H1 (cell line): ENCODE data around the gene TRAP1. TPM values are rescaled to one million over a fixed set of nuclear protein-coding genes. Genes with fewer than 3 reads are reported as not detected.

Experiments used
- PHF8 ChIP-seq: fragments of 200-600 bp; sonication (generic); conservative IDR thresholded peaks from 2 replicates; pipeline ENCODE4 v1.7.1; 2012; ENCODE audit warnings: low read depth, mild to moderate bottlenecking, inconsistent platforms, low read length, moderate library complexity
- RNF2 ChIP-seq: fragments of 200-900, 300-1000 bp; sonication (generic); IDR thresholded peaks from 2 replicates; pipeline ENCODE4 v1.7.1; 2016; ENCODE audit warnings: borderline replicate concordance, low read depth, mild to moderate bottlenecking, antibody characterized with exemption, low read length; ENCODE audit not compliant: poor library complexity, severe bottlenecking; ENCODE audit errors: missing control alignments
- RXRA ChIP-seq: IDR thresholded peaks from 2 replicates; pipeline ENCODE4 v1.6.1; 2011; ENCODE audit warnings: low read depth, mild to moderate bottlenecking, low read length, moderate library complexity; ENCODE audit not compliant: insufficient read depth
- SP1 ChIP-seq: IDR thresholded peaks from 2 replicates; pipeline ENCODE4 v1.6.1; 2011; ENCODE audit warnings: low read depth, low read length
- SUZ12 ChIP-seq: fragments of 200-600 bp; sonication (generic); IDR thresholded peaks from 2 replicates; pipeline ENCODE4 v1.6.1; 2012; ENCODE audit warnings: mild to moderate bottlenecking, inconsistent platforms, low read length, moderate library complexity, mixed read lengths
- TEAD4 ChIP-seq: IDR thresholded peaks from 2 replicates; pipeline ENCODE4 v1.6.1; 2012; ENCODE audit warnings: low read depth, low read length, inconsistent platforms, mixed read lengths
- polyA plus RNA-seq, 7 experiments: library from polyadenylated mRNA; depleted of rRNA in 3 of 7; stranded (reverse) in 5 of 7; unstranded in 2 of 7; fragments of >200 nt in 5 of 7; fragments of 200-250 nt in 2 of 7; gene quantifications; 1 replicate in 5 of 7; 2 replicates in 1 of 7; 4 replicates in 1 of 7; pipeline versions ENCODE4 v1.2.1 to v1.2.3, GENCODE V29; 2011 to 2013; ENCODE audit warnings: missing spikeins in 2 of 7, mixed read lengths in 2 of 7
- total RNA-seq: library from RNA; stranded (reverse); fragmentation: NEBNext Ultra II Directional; extraction: Animal tissue kit (Norgen Biotek cat#: 25700); gene quantifications from 2 replicates; pipeline ENCODE4 v1.2.1, GENCODE V29; 2021

Gene TRAP1
- total and polyA plus RNA-seq, 2 of the 8 experiments (the other 6 are each of a cell fraction or from before 2014, with no cell fraction given): 215 to 283 TPM

GRCh38 chr16:3766177-3766576 lies 48.9 kb upstream of the TRAP1 start (continued):
- TF ChIP-seq RNF2 (no peak), TEAD4 (no peak), RXRA (no peak), PHF8 (no peak), SUZ12 (no peak), SP1 (no peak)
- TF ChIP-seq, all 59 proteins: peak for 0
